ENCODE measurements around the gene LIMA1. TPM values are rescaled to one million over a fixed set of nuclear protein-coding genes. Genes with fewer than 3 reads are reported as not detected.

LIMA1 gene
- total RNA-seq, 1 donor from 2014 or later, result 40.9 TPM

- H3K27me3 Mint-ChIP-seq, result no peaks in the 10 kb centered on the region
- H3K9me3 Mint-ChIP-seq (ENCODE audit: low read depth), result no peaks in the 10 kb centered on the region
- DNase-seq (ENCODE audit: low spot score, unreplicated experiment), result no peak
- H3K27ac Mint-ChIP-seq, result no peak overlapping the region
- peaks cover 3% of the 10 kb centered on the region for H3K36me3 Mint-ChIP-seq (ENCODE audit: insufficient read depth)
- H3K4me3 Mint-ChIP-seq (ENCODE audit: low read depth), result no peak overlapping the region
- TF ChIP-seq CTCF (IDR thresholded peaks at IDR 0.05; ENCODE audit: unreplicated experiment), result no peak
- H3K4me1 Mint-ChIP-seq (ENCODE audit: low read depth), result no peaks in the 10 kb centered on the region
Measured at GRCh38 chr12:50188241-50188781, 95.0 kb downstream of the LIMA1 start.

GRCh38 chr12:50187084-50187900 is 96.0 kb downstream of the LIMA1 start:
- no peaks in the 10 kb centered on the region for H3K9me3 Mint-ChIP-seq (ENCODE audit: low read depth)
- no peak overlapping the region for H3K4me3 Mint-ChIP-seq (ENCODE audit: low read depth)
- TF ChIP-seq CTCF (IDR thresholded peaks at IDR 0.05; ENCODE audit: unreplicated experiment), result no peak
- DNase-seq (ENCODE audit: low spot score, unreplicated experiment), result no peak
- no peaks in the 10 kb centered on the region for H3K4me1 Mint-ChIP-seq (ENCODE audit: low read depth)
- H3K27ac Mint-ChIP-seq, result no peak overlapping the region
- peaks cover under 1% of the 10 kb centered on the region for H3K36me3 Mint-ChIP-seq (ENCODE audit: insufficient read depth)
- H3K27me3 Mint-ChIP-seq, result no peaks in the 10 kb centered on the region

- TF ChIP-seq CTCF (IDR thresholded peaks at IDR 0.05; ENCODE audit: unreplicated experiment), result no peak
- Mint-ChIP-seq H3K9me3 (ENCODE audit: low read depth) (no peaks in the 10 kb centered on the region), H3K4me3 (ENCODE audit: low read depth) (no peak overlapping the region), H3K27ac (no peak overlapping the region), H3K4me1 (ENCODE audit: low read depth) (no peaks in the 10 kb centered on the region), H3K36me3 (ENCODE audit: insufficient read depth) (no peaks in the 10 kb centered on the region), H3K27me3 (no peaks in the 10 kb centered on the region)
- no peak for DNase-seq (ENCODE audit: low spot score, unreplicated experiment)
Measured at GRCh38 chr12:50186681-50187080, 96.6 kb downstream of the LIMA1 start.

- no peaks in the 10 kb centered on the region for H3K27me3 Mint-ChIP-seq
- peaks cover 2% of the 10 kb centered on the region for H3K36me3 Mint-ChIP-seq (ENCODE audit: insufficient read depth)
- H3K4me1 Mint-ChIP-seq (ENCODE audit: low read depth), result no peaks in the 10 kb centered on the region
- H3K9me3 Mint-ChIP-seq (ENCODE audit: low read depth), result no peaks in the 10 kb centered on the region
- H3K4me3 Mint-ChIP-seq (ENCODE audit: low read depth), result no peak overlapping the region
- no peak for TF ChIP-seq CTCF (IDR thresholded peaks at IDR 0.05; ENCODE audit: unreplicated experiment)
- H3K27ac Mint-ChIP-seq, result no peak overlapping the region
- no peak for DNase-seq (ENCODE audit: low spot score, unreplicated experiment)
Measured at GRCh38 chr12:50185970-50186663, 97.2 kb downstream of the LIMA1 start.

- DNase-seq (ENCODE audit: low spot score, unreplicated experiment), result no peak
- Mint-ChIP-seq H3K27me3 (no peaks in the 10 kb centered on the region), H3K27ac (no peak overlapping the region), H3K4me1 (ENCODE audit: low read depth) (no peaks in the 10 kb centered on the region), H3K9me3 (ENCODE audit: low read depth) (no peaks in the 10 kb centered on the region), H3K36me3 (ENCODE audit: insufficient read depth) (peaks cover 2% of the 10 kb centered on the region), H3K4me3 (ENCODE audit: low read depth) (no peak overlapping the region)
- TF ChIP-seq CTCF (IDR thresholded peaks at IDR 0.05; ENCODE audit: unreplicated experiment), result no peak
Measured at GRCh38 chr12:50185301-50185895, 97.9 kb downstream of the LIMA1 start.
